HG02943 (cell line): ENCODE measurements around the gene FAM25A.
"Not testable (repeated sequence)": the region's sequence is repeated elsewhere in the genome, so short reads cannot be mapped to it uniquely, and the experiment has no call there.

ENCODE experiments used
- ATAC-seq: cut with Tn5 transposase; IDR thresholded peaks from one replicate; pipeline ENCODE4 v1.9.1; 2021; ENCODE audit warnings: mild to moderate bottlenecking, low read depth, moderate library complexity; ENCODE audit not compliant: unreplicated experiment

Gene FAM25A

GRCh38 chr10:87009134-87009696 is 10.9 kb upstream of the FAM25A start:
- ATAC-seq: not testable (repeated sequence)

GRCh38 chr10:87013528-87013927 is 6.6 kb upstream of the FAM25A start:
- not testable (repeated sequence) for ATAC-seq

- ATAC-seq: not testable (repeated sequence)
Measured at GRCh38 chr10:87014986-87015716, 4.9 kb upstream of the FAM25A start.

GRCh38 chr10:87018127-87018526 is 2.0 kb upstream of the FAM25A start:
- not testable (repeated sequence) for ATAC-seq

GRCh38 chr10:87019066-87019465 is 1.0 kb upstream of the FAM25A start:
- ATAC-seq: not testable (repeated sequence)

- not testable (repeated sequence) for ATAC-seq
Measured at GRCh38 chr10:87019504-87019903, 590 bp upstream of the FAM25A start.

- ATAC-seq: not testable (repeated sequence)
Measured at GRCh38 chr10:87025285-87025958, 5.3 kb downstream of the FAM25A start.

GRCh38 chr10:87026747-87027508 is 6.8 kb downstream of the FAM25A start:
- ATAC-seq: not testable (repeated sequence)

- not testable (repeated sequence) for ATAC-seq
Measured at GRCh38 chr10:87030419-87030818, 10.3 kb downstream of the FAM25A start.

- no peak for ATAC-seq
Measured at GRCh38 chr10:87030912-87031635, 11.0 kb downstream of the FAM25A start.

- ATAC-seq: no peak
Measured at GRCh38 chr10:87036623-87037022, 16.5 kb downstream of the FAM25A start.

GRCh38 chr10:87038286-87038717 is 18.2 kb downstream of the FAM25A start:
- no peak for ATAC-seq

- no peak for ATAC-seq
Measured at GRCh38 chr10:87038786-87039185, 18.7 kb downstream of the FAM25A start.

GRCh38 chr10:87043579-87043978 is 23.5 kb downstream of the FAM25A start:
- not testable (repeated sequence) for ATAC-seq

- ATAC-seq: no peak
Measured at GRCh38 chr10:87045434-87045938, 25.4 kb downstream of the FAM25A start.

GRCh38 chr10:87053111-87053510 is 33.0 kb downstream of the FAM25A start:
- no peak for ATAC-seq

GRCh38 chr10:87053577-87054181 is 33.6 kb downstream of the FAM25A start:
- ATAC-seq: no peak

- ATAC-seq: no peak
Measured at GRCh38 chr10:87054373-87055295, 34.5 kb downstream of the FAM25A start.
